Smooth muscle cell (in vitro differentiated cells): Measurements from ENCODE around the gene SERPINB11. TPM values are rescaled to one million over a fixed set of nuclear protein-coding genes. Genes with fewer than 3 reads are reported as not detected.

Source experiments
- DNase-seq: peaks from one replicate; lab custom pipeline; 2025; ENCODE audit not compliant: unreplicated experiment; lab: John Stamatoyannopoulos, UW
- H2AFZ ChIP-seq: fragments of 200-600 bp; sonication (generic); 2 replicates; pipeline ENCODE4 v1.6.0; 2016; ENCODE audit warnings: antibody characterized with exemption, low read depth, mild to moderate bottlenecking
- H3F3A ChIP-seq: fragments of 200-600 bp; sonication (generic); 2 replicates; pipeline ENCODE4 v1.6.0; 2017; ENCODE audit warnings: antibody characterized with exemption, low read depth
- H3K27ac ChIP-seq: fragments of 200-600 bp; sonication (generic); 2 replicates; pipeline ENCODE4 v1.5.1; 2016; ENCODE audit warnings: low read depth, mild to moderate bottlenecking
- H3K27me3 ChIP-seq: fragments of 200-600 bp; sonication (generic); 2 replicates; pipeline ENCODE4 v1.6.1; 2016; ENCODE audit warnings: low read depth, mild to moderate bottlenecking
- H3K36me3 ChIP-seq: fragments of 200-600 bp; sonication (generic); 2 replicates; pipeline ENCODE4 v1.5.1; 2016; ENCODE audit warnings: low read depth
- H3K4me1 ChIP-seq: fragments of 200-600 bp; sonication (generic); 2 replicates; pipeline ENCODE4 v1.5.1; 2016; ENCODE audit warnings: low read depth
- H3K4me2 ChIP-seq: fragments of 200-600 bp; sonication (generic); 2 replicates; pipeline ENCODE4 v1.6.0; 2016; ENCODE audit warnings: mild to moderate bottlenecking
- H3K4me3 ChIP-seq: fragments of 200-600 bp; sonication (generic); 2 replicates; pipeline ENCODE4 v1.5.1; 2016; ENCODE audit warnings: mild to moderate bottlenecking
- H3K79me2 ChIP-seq: fragments of 200-600 bp; sonication (generic); 2 replicates; pipeline ENCODE4 v1.6.0; 2016; ENCODE audit warnings: low read depth, mild to moderate bottlenecking
- H3K9ac ChIP-seq: fragments of 200-600 bp; sonication (generic); 2 replicates; pipeline ENCODE4 v1.6.0; 2016; ENCODE audit warnings: low read depth
- H3K9me3 ChIP-seq: fragments of 200-600 bp; sonication (generic); replicated peaks from 2 replicates; pipeline ENCODE4 v1.5.1; 2016; ENCODE audit warnings: low read depth
- H4K20me1 ChIP-seq: fragments of 200-600 bp; sonication (generic); 2 replicates; pipeline ENCODE4 v1.6.0; 2016; ENCODE audit warnings: low read depth
- CTCF ChIP-seq: fragments of 200-600 bp; sonication (generic); IDR thresholded peaks from 2 replicates; pipeline ENCODE4 v1.5.1; 2017; ENCODE audit warnings: borderline replicate concordance, mild to moderate bottlenecking, antibody characterized with exemption; ENCODE audit not compliant: insufficient read depth, poor library complexity, severe bottlenecking
- WGBS: methylation state at CpG from one replicate; pipeline ENCODE4 v1.1.7; 2016; ENCODE audit warnings: low lambda C conversion rate; 5-methylcytosine and 5-hydroxymethylcytosine counted together
- polyA plus RNA-seq: library from polyadenylated mRNA; unstranded; fragments of >200 nt; fragmentation: Nextera tagmentation; extraction: Ambion mirVana; gene quantifications from 2 replicates; pipeline ENCODE4 v1.2.1, GENCODE V29; 2016
- total RNA-seq: library from RNA; depleted of rRNA; stranded (reverse); fragments of >200 nt; gene quantifications from 2 replicates; pipeline ENCODE4 v1.2.3, GENCODE V29; 2014

The SERPINB11 gene
- total and polyA plus RNA-seq, 2 experiments from 2014 or later, result 0.25 to 1.4 TPM

- Histone ChIP-seq H3F3A (no peaks in the 10 kb centered on the region), H3K4me3 (no peak overlapping the region), H2AFZ (no peak overlapping the region), H4K20me1 (no peaks in the 10 kb centered on the region), H3K9ac (no peak overlapping the region), H3K4me2 (no peak overlapping the region), H3K36me3 (no peaks in the 10 kb centered on the region), H3K9me3 (no peaks in the 10 kb centered on the region), H3K27me3 (no peaks in the 10 kb centered on the region), H3K4me1 (no peaks in the 10 kb centered on the region), H3K79me2 (no peaks in the 10 kb centered on the region), H3K27ac (no peak overlapping the region)
- DNase-seq, result no peak
- WGBS, result 94% methylated on average over 1 of the region's 1 CpG
- no peak for TF ChIP-seq CTCF
Measured at GRCh38 chr18:63707816-63708215, 5.1 kb downstream of the SERPINB11 start.

- H3K36me3 ChIP-seq, result no peaks in the 10 kb centered on the region
- H3F3A ChIP-seq, result no peaks in the 10 kb centered on the region
- H4K20me1 ChIP-seq, result no peaks in the 10 kb centered on the region
- no peak overlapping the region for H3K4me2 ChIP-seq
- H3K4me3 ChIP-seq, result no peak overlapping the region
- no peaks in the 10 kb centered on the region for H3K9me3 ChIP-seq
- TF ChIP-seq CTCF, result no peak
- no peak for DNase-seq
- no peak overlapping the region for H3K9ac ChIP-seq
- H3K79me2 ChIP-seq, result no peaks in the 10 kb centered on the region
- H2AFZ ChIP-seq, result no peak overlapping the region
- no peak overlapping the region for H3K27ac ChIP-seq
- 76% methylated on average over 3 of the region's 3 CpGs for WGBS
- no peaks in the 10 kb centered on the region for H3K27me3 ChIP-seq
- H3K4me1 ChIP-seq, result no peaks in the 10 kb centered on the region
Measured at GRCh38 chr18:63708650-63709049, 5.9 kb downstream of the SERPINB11 start.

GRCh38 chr18:63725682-63726480 is 23.1 kb downstream of the SERPINB11 start:
- no peak for TF ChIP-seq CTCF
- Histone ChIP-seq H2AFZ (no peak overlapping the region), H3K27ac (no peak overlapping the region), H3K4me2 (no peak overlapping the region), H3K9me3 (no peaks in the 10 kb centered on the region), H3K9ac (no peak overlapping the region), H3K4me1 (no peaks in the 10 kb centered on the region), H3K79me2 (no peaks in the 10 kb centered on the region), H4K20me1 (no peaks in the 10 kb centered on the region), H3K4me3 (no peak overlapping the region), H3K27me3 (no peaks in the 10 kb centered on the region), H3F3A (no peaks in the 10 kb centered on the region), H3K36me3 (no peaks in the 10 kb centered on the region)
- 62% methylated on average over 3 of the region's 3 CpGs for WGBS
- DNase-seq, result no peak

GRCh38 chr18:63730773-63731172 is 28.0 kb downstream of the SERPINB11 start:
- no peak overlapping the region for H3K27ac ChIP-seq
- DNase-seq, result no peak
- no peaks in the 10 kb centered on the region for H3K36me3 ChIP-seq
- H3K27me3 ChIP-seq, result no peaks in the 10 kb centered on the region
- H2AFZ ChIP-seq, result no peak overlapping the region
- no peak overlapping the region for H3K4me2 ChIP-seq
- no peaks in the 10 kb centered on the region for H3K79me2 ChIP-seq
- no peaks in the 10 kb centered on the region for H3K4me1 ChIP-seq
- H4K20me1 ChIP-seq, result no peaks in the 10 kb centered on the region
- H3F3A ChIP-seq, result no peaks in the 10 kb centered on the region
- no peak overlapping the region for H3K4me3 ChIP-seq
- H3K9ac ChIP-seq, result no peak overlapping the region
- TF ChIP-seq CTCF, result no peak
- WGBS, result 74% methylated on average over 5 of the region's 5 CpGs
- H3K9me3 ChIP-seq, result no peaks in the 10 kb centered on the region
